ENCODE data around the gene CAMSAP3.
"Not testable (repeated sequence)": the region's sequence is repeated elsewhere in the genome, so short reads cannot be mapped to it uniquely, and the experiment has no call there.

CAMSAP3 gene

DNA sequence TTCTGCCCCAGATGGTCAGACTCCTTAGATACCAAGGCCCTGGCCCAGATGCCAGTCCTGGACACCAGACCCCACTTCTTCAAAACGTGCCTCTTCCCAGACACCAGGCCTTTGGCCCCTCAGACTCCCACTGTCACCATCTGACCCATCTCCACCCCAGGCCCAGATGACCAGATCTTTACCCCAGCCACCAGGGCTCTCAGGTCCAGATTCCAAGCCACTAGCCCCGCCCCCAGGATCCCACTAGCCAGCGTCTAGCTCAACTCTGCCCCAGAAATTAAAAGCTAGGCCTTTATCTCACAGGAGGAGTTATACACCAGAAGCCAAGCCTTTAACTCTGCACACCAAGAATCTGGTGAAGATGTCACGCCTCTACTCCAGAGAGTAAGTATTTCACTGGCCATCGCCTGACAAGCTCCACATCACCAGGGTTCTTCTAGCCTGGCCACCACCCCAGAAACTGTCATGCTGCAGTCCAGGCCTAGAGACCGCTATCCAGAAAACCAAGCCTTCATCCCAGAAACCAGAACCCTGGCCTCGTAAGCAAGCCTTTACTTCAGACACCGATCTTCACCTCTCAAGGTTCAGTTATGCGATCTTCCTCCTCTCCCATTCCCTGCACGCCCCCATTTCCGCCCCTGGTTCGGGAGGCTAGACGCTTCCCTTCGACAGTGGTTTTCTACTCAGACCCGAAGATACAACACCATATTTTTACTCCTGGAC is 33.1 kb downstream of the CAMSAP3 start:
- no peak for DNase-seq (ENCODE audit: low read depth in 2 of 2, low spot score in 1 of 2)

DNA sequence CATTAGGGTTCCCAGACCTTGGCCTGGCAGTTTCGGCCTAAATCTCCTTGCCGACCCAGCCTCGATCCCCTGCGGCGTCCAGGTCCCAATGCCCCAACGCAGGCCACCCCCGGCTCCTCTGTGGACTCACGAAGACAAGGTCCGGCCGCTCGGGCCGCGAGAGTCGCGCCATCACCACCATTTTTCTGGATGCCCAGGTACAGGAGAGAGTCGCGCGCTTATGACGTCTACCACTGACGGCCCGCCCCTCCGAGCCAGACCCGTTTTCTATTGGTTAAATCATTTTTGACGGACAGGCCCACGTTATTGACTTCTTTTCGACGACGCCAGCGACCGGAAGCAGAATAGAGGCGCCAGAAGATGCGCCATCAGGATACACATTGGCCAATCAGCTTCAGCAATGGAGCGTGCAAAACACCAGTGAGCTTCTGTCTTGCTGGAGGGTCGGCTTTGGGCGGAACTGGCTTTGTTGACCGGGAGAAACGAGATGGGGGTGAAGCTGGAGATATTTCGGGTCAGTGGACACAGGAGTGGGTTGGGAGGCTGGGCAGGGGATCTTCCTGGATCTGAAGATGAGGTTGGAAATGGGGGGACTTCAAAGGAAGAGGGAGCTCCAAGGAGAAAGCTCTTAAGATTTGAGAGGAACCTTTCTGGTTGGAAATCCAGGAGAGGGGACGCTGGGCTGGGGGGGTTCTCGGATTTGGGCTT is 33.8 kb downstream of the CAMSAP3 start, which contains the start of the genes PET100 and XAB2:
Gene PET100 (plus strand): TSS at position 447 of the 708 bp plus-strand sequence. CDS start 41 bp downstream, at position 488.
Gene XAB2 (minus strand): TSS at position 199 of the 708 bp plus-strand sequence. CDS start 18 bp downstream, at position 181.
- peak; percentile 88 to 93 for DNase-seq (ENCODE audit: low read depth in 2 of 2, low spot score in 1 of 2)

DNA sequence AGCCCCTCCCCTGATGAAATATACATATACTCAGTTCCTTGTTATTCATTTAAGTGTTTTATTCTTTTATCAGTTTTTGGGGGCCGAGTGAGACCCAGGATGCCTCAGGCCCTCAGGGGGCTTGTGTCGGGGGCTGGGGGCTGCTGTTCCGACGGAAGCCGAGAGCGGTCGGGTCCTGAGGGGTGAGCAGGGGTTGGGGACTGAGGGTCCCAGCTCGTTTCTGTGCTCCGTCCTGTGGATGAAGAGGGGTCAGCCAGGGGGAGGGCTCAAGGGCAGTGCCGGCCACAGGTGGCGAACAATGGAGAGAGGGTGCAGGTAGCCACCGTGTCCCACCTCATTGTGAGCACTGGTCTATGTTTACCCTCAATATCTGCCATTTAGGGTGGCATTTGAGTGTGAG is 35.9 kb downstream of the CAMSAP3 start:
- DNase-seq (ENCODE audit: low read depth in 2 of 2, low spot score in 1 of 2) = no peak

DNA sequence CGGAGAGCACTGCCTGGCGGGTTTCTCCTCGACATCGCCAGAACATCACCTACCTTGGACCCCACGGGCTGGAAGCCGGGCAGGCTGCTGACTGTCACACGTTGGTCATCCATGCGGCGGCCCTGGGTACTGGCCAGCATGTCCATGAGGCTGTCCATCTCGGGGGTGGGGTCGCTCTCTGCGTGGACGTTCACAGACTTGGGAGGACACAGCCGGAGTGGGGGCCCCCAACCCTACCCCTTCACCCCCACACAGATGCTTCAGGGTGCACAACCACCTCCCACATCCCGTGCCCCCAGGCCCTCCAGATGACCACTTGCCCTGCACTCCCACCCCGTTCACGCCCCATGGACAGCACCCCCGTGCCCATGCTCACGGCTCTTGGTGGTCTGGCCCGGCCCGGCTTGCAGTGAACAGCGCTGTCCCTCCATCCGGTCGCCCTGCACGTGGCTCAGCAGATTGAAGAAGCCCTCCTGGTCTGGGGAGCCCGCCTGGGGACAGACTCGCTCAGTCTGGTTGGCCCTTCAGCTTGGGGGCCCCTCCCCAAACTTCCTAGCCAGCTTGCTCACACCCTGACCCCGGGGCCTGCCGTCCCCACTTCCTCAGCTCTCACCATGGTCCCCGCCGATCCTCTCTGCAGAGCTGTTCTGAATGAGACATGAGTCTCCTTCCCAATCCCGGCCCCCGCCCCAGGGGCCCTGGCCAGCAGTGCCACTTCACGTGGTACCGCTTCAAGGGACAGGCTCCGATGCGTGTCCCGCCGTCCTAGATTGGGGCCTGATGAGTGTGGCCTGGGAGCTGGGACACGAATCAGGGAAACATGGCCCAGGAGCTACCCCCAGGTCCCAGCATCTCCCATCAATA is 36.9 kb downstream of the CAMSAP3 start:
- no peak for DNase-seq (ENCODE audit: low read depth in 2 of 2, low spot score in 1 of 2)

DNA sequence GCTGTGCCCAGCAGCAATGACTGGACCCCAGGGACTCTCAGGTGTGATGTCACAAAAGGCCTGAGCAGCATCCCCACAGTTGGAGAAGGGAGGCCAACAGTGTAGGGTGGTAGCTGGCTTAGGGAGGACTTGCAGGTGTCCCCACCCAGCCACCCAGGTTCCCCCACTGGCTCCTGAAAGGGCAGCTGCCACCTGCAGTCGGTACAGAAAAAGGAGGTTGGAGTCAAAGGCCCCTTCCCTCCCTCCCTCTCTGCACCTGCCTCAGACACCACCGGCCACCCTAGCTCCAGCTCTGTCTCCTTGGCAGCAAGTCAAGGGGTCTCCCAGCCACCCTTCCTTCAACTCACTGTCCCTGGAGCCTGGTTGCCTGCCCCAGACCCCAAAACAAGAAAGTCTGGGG is 38.0 kb downstream of the CAMSAP3 start, which contains the start of gene PCP2:
Gene PCP2 (minus strand): TSS at position 22 of the 400 bp plus-strand sequence. CDS start 262 bp downstream, outside the sequence.
- no peak for DNase-seq (ENCODE audit: low read depth in 2 of 2, low spot score in 1 of 2)

DNA sequence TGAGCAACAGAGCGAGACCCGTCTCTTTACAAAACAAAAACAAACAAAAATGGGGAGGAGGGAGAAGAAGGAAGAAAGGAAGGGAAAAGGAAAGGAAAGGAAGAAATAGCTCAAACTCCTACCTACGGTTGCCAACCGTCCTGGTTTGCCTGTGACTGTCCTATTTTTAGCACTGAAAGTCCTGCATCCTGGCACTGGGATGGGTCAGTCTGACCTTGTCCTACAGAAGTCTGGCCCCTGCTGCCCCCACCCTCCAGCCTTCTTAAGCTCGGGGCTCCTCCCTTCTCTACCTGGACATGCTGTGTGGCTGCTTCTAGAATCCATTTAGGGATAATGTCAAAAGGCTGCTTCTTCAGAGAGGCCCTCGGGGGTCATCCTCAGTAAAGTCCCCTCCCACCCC is 40.0 kb downstream of the CAMSAP3 start:
- DNase-seq (ENCODE audit: low read depth in 2 of 2, low spot score in 1 of 2) = no peak

DNA sequence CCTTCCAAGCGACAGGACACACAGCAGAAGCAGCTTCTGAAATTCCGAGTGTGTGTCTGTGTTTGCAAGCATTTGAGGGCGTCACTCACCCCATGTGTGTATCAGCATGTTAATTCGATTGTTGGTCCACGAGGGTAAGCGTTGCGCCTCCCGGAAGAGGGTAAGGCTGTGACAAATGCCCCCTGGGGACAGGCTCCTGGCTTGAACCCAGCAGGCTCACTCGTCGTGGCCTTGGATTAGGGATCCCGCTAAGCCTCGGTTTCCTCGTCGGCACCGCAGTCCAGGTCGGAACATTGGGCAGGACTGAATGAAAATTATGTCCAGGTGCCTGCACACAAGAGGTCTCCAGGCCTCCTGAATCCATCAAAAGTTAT is 40.6 kb downstream of the CAMSAP3 start:
- no peak for DNase-seq (ENCODE audit: low read depth in 2 of 2, low spot score in 1 of 2)

DNA sequence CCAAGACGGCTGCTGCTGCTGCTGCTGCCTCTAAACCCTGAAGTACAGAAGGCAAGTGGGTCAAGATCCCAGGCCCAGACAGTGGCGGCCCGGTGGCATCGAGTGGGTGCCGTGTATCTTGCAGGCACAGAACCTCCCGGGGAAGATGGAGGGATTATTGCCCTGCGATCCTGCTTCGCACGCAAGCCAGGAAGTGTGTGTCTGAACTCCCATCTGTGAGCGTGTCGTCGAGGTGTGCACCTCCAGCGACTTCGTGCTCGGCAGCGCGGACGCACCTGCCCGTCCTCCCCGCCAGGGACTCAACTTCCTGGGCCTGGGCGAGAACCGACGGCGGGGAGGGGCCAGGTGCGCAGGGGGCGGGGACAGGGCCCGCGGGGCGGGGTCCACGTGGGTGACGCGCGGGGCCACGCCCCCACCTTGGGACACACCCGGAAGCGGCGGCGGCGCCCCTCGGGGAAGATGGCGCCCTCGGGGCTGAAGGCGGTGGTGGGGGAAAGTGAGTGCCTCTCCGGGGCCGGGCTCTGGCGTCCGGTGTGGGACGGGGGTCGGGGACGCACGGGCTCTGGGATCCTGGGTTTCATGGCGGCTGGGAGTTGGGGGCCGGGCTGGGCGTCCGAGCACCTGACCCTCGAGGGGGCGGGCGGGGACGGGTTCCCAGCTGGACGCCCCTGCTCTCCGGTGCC is 41.2 kb downstream of the CAMSAP3 start, which contains the start of gene STXBP2:
Gene STXBP2 (plus strand): TSS at position 420 of the 683 bp plus-strand sequence. CDS start 40 bp downstream, at position 460.
- DNase-seq (ENCODE audit: low read depth in 2 of 2, low spot score in 1 of 2) = peak; percentile 81 to 87

DNA sequence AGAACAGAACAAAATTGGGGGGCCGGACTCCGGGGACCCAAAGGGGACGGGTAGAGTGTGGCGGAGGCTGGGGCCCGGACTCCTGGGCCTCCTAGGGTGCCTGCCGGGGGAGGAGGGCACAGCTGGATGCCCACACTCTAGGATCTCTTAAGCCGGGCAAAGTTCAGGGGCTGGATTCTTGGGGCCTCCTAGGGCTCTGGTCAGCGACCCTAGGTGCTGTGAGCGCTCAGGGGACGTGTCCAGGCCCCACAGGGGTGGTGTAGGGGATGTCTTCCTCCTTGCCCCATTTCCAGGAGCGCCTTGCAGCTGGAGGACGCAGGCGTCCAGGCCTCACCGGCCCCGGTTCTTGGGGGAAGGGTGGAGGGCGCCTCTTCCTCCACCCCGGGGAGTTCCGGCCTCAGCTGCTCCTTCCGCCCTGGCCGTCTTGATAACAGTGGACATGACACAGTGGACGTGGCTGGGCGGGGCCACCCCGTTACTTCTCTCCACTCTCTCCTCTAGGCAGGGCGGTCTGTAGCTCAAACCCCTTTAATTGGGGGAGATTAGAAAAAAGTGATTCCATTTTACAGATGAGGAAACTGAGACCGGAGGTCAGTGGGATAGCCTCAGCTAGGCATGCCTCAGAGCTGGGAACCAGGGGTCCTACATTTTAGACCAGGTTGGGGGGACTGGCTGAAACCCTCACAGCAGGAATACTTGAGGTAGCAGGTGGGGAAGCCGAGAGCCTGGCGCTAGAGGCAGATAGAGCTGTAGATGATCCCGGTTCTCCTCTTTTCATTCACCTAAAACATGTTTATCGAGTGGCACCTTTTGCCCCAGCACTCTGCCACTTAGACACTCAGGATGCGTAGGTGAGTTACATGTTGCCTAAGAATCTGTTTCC is 42.0 kb downstream of the CAMSAP3 start:
- no peak for DNase-seq (ENCODE audit: low read depth in 2 of 2, low spot score in 1 of 2)

DNA sequence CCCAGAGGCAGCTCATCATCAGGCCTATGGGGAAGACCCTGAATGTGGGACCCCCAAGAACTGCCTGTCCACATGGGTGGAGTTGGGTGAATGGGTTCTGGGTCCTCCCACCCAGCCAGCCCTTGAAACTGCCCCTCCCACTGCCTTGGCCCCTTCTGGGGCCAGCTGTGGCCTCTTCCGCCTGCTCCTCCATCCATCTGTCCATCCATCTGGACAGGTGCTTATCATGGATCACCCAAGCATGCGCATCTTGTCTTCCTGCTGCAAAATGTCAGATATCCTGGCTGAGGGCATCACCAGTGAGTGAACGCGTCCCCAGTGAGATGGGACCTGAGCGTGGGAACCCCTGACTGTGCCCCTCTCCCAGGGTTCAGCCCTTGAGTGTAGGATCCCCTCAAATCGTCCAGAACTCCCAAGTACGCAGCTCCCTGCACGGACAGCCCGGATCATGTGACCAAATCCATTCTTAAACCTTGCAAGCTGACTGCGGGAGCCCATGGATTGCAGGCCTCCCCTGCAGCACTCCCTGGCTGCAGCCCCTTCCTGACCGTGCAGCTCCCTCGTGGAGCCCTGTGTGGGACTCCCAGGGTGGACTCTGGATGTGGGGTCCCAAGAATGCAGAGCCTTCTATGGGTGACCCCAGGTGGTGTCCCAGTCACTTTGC is 43.3 kb downstream of the CAMSAP3 start:
- DNase-seq (ENCODE audit: low read depth in 2 of 2, low spot score in 1 of 2) = no peak

DNA sequence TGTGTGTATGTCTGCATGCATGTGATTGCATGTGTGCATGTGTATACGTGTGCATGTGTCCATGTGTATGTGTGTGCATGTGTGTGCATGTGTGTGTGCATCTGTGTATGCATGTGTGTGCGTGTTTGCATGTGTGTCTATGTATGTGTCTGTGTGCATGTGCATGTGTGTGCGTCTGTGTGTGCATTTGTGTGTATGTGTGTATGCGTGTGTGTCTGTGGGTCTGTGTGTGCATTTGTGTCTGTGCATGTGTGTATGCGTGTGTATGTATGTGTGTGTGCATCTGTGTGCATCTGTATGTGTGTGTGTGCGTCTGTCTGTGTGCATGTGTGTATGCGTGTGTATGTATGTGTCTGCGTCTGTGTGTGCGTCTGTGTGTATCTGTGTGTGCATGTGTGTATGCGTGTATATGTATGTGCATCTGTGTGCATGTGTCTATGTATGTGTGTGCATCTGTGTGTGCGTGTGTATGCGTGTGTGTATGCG is 44.2 kb downstream of the CAMSAP3 start:
- DNase-seq (ENCODE audit: low read depth in 2 of 2, low spot score in 1 of 2) = no peak

DNA sequence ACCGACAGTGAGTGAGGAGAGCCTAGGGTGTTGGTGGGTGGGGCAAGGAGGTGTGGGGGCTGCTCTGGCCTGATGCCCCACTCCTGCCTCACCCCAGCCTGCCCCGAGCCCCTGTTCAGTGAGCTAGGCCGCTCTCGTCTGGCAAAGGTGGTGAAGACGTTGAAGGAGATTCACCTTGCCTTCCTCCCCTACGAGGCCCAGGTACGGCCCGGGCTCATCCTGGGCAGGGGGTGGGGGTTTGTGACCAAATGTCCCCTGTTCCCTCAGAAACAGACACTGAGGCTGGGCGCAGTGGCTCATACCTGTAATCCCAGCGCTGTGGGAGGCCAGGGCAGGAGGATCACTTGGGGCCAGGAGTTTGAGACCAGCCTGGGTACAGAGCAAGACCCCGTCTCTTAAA is 45.1 kb downstream of the CAMSAP3 start:
- DNase-seq (ENCODE audit: low read depth in 2 of 2, low spot score in 1 of 2) = no peak

DNA sequence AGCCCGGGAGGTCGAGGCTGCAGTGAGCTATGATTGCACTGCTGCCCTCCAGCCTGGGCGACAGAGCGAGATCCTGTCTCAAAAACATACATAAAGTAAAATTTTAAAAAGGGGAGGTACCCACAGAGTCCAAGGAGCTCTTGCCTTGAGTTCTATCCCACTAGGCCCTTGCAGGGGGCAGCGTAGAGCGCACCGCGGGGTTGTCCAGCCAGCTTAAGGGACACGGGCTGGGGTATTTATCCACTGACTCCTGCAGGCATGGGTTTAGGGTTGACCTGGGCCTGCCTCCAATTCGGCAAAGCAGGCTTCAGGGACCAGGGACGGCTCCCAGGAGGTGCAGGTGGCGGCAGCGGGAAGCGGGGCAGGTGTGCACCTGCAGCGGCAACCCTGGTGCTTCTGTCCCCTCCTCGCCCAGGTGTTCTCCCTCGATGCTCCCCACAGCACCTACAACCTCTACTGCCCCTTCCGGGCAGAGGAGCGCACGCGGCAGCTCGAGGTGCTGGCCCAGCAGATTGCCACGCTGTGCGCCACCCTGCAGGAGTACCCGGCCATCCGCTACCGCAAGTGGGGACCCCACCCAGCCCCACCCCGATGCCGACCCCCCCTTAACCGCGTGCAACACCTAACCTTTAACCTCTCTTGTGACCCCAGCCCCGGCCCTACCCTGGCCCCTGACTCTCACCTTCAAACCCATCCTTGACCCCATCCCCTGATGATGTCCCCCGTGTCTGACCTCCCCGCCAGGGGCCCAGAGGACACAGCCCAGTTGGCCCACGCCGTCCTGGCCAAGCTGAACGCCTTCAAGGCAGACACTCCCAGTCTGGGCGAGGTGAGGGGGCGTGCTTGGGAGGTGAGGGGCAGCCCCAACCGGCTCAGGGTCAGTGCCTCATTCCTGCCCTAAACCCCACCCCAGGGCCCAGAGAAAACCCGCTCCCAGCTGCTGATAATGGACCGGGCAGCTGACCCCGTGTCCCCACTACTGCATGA is 45.9 kb downstream of the CAMSAP3 start:
- no peak for DNase-seq (ENCODE audit: low read depth in 2 of 2, low spot score in 1 of 2)

DNA sequence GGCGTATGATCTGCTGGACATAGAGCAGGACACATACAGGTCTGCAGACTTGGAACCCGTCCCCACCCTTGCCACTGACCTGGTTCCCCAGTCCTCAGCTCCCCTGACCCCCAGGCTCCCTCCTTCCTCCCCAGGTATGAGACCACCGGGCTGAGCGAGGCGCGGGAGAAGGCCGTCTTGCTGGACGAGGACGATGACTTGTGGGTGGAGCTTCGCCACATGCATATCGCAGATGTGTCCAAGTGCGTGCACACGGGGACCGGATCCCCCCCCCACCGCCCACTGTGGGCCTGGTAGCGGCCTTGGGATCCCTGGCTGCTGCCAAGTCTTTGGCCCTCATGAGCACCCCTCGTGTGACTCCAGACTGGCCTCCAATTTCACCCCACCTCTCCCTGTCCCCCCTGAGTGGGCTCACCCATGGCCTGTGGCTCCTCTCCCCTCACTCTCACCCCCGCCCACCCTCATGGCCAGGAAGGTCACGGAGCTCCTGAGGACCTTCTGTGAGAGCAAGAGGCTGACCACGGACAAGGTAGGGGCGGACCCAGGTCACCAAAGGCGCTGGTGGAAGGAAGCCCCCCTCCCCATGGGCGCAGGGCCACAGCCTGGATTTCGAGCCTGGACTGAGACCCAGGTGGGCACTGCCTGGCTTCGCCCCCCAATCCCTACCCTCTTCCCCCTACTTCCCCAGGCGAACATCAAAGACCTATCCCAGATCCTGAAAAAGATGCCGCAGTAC is 46.8 kb downstream of the CAMSAP3 start:
- DNase-seq (ENCODE audit: low read depth in 2 of 2, low spot score in 1 of 2) = no peak

DNA sequence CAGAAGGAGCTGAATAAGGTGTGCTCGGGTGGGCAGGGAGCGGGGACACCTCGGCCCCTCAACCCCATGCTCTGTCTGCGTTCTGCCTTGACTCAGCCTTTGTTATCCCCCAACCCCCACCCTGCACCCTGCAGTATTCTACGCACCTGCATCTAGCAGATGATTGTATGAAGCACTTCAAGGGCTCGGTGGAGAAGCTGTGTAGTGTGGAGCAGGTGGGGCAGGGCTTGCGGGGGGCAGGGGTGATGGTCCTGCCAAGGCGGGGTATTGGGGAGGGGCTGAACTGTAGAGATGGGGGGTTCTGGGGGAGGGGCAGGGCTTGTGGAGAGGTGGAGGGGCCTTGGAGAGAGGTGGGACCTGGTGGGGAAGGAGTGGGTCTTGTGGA is 47.4 kb downstream of the CAMSAP3 start:
- DNase-seq (ENCODE audit: low read depth in 2 of 2, low spot score in 1 of 2) = no peak

DNA sequence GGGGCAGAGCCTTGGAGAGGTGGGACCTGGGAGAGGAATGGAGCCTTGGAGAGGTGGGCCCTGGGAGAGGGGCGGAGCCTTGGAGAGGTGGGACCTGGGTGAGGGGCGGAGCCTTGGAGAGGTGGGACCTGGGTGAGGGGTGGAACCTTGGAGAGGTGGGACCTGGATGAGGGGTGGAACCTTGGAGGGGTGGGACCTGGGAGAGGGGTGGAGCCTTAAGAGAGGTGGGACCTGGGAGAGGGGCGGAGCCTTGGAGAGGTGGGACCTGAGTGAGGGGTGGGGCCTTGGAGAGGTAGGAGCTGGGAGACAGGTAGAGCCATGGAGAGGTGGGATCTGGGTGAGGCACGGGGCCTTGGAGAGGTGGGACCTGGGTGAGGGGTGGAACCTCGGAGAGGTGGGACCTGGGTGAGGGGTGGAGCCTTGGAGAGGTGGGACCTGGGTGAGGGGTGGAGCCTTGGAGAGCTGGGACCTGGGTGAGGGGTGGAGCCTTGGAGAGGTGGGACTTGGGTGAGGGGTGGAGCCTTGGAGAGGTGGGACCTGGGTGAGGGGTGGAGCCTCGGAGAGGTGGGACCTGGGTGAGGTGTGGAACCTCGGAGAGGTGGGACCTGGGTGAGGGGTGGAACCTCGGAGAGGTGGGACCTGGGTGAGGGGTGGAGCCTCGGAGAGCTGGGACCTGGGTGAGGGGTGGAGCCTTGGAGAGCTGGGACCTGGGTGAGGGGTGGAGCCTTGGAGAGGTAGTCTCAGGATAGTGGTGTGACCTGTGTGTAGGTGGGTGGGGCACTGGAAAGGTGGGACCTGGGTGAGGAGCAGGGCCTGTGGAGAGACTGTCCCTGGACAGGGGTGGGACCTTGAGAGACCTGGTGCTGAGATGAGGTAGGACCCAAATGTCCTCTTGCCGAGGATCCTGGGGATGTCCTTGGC is 48.2 kb downstream of the CAMSAP3 start:
- not testable (repeated sequence) for DNase-seq (ENCODE audit: low read depth in 2 of 2, low spot score in 1 of 2)
